Measurements from ENCODE around the gene ZNRF3. TPM values are rescaled to one million over a fixed set of nuclear protein-coding genes. Genes with fewer than 3 reads are reported as not detected.
A peak's percentile ranks its signal among the peaks of the same experiment; 100 is the strongest.

The ZNRF3 gene
- total RNA-seq, 1 donor from 2014 or later, result 23.1 TPM

GRCh38 chr22:29065468-29066190 lies 182.3 kb downstream of the ZNRF3 start:
- Mint-ChIP-seq H3K27ac (no peak overlapping the region), H3K9me3 (no peaks in the 10 kb centered on the region), H3K36me3 (no peaks in the 10 kb centered on the region), H3K4me1 (ENCODE audit: unreplicated experiment) (peaks cover 5% of the 10 kb centered on the region), H3K27me3 (peaks cover 5% of the 10 kb centered on the region), H3K4me3 (no peak overlapping the region)
- TF ChIP-seq CTCF (conservative IDR thresholded peaks at IDR 0.05), result no peak
- DNase-seq (ENCODE audit: extremely low spot score, unreplicated experiment), result no peak

GRCh38 chr22:29069463-29069862 lies 186.1 kb downstream of the ZNRF3 start:
- H3K9me3 Mint-ChIP-seq, result no peaks in the 10 kb centered on the region
- H3K36me3 Mint-ChIP-seq, result no peaks in the 10 kb centered on the region
- no peak for TF ChIP-seq CTCF (conservative IDR thresholded peaks at IDR 0.05)
- no peak overlapping the region for H3K27ac Mint-ChIP-seq
- peaks cover 20% of the 10 kb centered on the region for H3K4me1 Mint-ChIP-seq (ENCODE audit: unreplicated experiment)
- H3K4me3 Mint-ChIP-seq, result no peak overlapping the region
- DNase-seq (ENCODE audit: extremely low spot score, unreplicated experiment), result no peak
- peaks cover 11% of the 10 kb centered on the region for H3K27me3 Mint-ChIP-seq

DNA sequence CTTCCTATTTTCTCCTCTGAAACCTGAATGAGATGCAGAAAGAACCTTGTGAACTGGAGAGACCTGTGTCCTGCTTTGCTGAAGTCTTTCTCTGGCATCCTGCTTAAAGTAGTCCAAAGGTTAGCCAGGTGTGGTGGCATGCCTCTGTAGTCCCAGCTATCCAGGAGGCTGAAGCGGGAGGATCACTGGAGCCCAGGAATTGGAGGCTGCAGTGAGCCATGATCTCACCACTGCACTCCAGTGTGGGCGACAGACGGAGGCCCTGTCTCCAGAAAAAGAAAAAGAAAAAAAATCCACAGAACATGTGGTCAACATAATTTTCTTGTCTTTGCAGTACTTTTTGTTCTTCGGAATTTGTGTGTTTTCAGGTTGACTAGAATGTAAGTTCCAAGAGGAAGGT lies 187.1 kb downstream of the ZNRF3 start:
- Mint-ChIP-seq H3K4me3 (peak overlapping the region; percentile 86), H3K9me3 (no peaks in the 10 kb centered on the region), H3K27me3 (peaks cover 11% of the 10 kb centered on the region), H3K36me3 (no peaks in the 10 kb centered on the region), H3K27ac (peak overlapping the region; percentile 81), H3K4me1 (ENCODE audit: unreplicated experiment) (peaks cover 27% of the 10 kb centered on the region)
- DNase-seq (ENCODE audit: extremely low spot score, unreplicated experiment), result no peak
- no peak for TF ChIP-seq CTCF (conservative IDR thresholded peaks at IDR 0.05)

DNA sequence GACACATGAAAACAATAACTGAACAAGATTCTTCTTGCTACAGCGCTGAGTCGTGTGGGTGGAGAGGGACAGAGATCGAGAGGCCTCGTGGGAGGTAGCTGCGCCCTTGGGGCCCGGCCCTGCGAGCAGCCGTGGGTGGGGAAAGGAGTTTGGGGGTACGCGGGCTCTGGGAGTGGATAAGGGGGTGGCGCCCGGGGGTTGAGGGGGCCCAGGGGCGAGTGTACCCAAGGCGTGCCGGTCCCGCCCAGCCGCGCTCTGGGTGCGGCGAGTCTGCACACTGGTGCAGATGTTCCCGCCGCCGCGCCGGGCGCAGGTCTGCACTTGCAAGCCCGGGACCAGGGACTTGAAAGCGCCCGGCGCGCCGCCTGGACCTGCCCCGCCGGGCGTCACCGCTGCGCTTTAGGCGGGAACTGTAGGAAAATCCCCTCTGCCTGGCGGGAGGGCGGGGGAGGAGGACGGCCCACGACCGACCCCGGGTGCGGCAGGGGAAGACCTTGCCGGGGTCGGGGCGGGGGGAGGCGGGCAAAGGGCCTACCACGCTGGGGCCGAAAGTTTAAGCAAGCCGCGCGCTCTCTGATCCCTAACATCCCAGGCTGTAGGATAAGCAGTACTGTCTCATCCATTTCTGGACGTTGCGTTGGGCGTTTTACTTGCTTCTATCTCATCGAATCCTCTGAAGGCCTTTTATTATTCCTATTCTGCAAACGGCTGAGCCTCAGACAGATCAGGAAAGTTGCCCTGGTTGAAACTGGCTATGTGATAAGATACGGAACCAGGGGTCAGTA lies 188.1 kb downstream of the ZNRF3 start:
- Mint-ChIP-seq H3K27me3 (peaks cover 11% of the 10 kb centered on the region), H3K9me3 (no peaks in the 10 kb centered on the region), H3K27ac (peak overlapping the region; percentile 81), H3K4me1 (ENCODE audit: unreplicated experiment) (peaks cover 27% of the 10 kb centered on the region), H3K4me3 (peak overlapping the region; percentile 86), H3K36me3 (no peaks in the 10 kb centered on the region)
- DNase-seq (ENCODE audit: extremely low spot score, unreplicated experiment), result peak; percentile 77
- TF ChIP-seq CTCF (conservative IDR thresholded peaks at IDR 0.05), result no peak

DNA sequence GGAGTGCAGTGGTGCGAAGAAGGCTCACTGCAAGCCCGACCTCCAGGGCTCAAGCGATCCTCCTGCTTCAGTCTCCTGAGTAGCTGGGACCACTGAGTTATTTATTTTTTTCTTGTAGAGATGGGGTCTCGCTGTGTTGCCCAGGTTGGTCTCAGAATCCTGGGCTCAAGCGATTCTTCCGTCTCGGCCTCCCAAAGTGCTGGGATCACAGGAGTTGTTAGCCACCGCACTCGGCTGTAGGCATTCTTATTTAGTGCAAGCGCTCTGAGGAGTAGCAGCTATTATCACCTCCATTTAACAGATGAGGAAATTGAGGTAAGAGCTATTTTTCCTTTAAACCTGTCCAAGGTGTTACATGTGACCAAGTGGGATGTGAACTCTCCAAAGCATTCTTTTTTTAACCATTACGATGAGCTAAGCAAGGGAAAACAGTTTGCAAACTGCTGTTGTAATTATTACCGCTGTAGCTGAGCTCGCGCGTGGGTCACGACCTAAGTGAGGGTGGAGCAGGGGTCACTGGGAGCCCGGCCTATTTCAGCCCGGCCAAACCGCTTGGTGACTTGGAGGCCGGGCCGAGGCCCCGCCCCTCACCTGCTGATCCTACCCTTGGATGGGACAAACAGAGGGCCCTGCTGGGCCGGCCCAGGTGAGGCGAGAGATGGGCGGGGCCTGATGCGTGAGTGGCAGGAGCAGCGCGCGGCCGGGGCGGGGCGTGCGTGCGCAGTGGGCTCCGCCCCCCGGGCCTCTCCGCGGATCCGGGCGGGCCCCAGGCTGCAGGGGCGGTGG lies 189.0 kb downstream of the ZNRF3 start:
- Mint-ChIP-seq H3K9me3 (no peaks in the 10 kb centered on the region), H3K27me3 (peaks cover 11% of the 10 kb centered on the region), H3K36me3 (no peaks in the 10 kb centered on the region), H3K4me1 (ENCODE audit: unreplicated experiment) (peaks cover 27% of the 10 kb centered on the region), H3K27ac (peak overlapping the region; percentile 9), H3K4me3 (peak overlapping the region; percentile 85)
- no peak for TF ChIP-seq CTCF (conservative IDR thresholded peaks at IDR 0.05)
- DNase-seq (ENCODE audit: extremely low spot score, unreplicated experiment), result peak; percentile 93
